Dermis microvascular lymphatic vessel endothelial cell (primary cell): ENCODE data around the gene GABRE. TPM values are rescaled to one million over a fixed set of nuclear protein-coding genes. Genes with fewer than 3 reads are reported as not detected.

Experiments used
- DNase-seq, 2 donors: peaks; one replicate each; pipeline versions ENCODE4 v3.0.0 to v3.0.0-alpha.2; 2010; ENCODE audit warnings: low read depth in 2 of 2
- total RNA-seq: library from RNA; depleted of rRNA; stranded (reverse); fragments of >200 nt; gene quantifications from 2 replicates; pipeline ENCODE4 v1.2.1, GENCODE V29; 2014

GABRE gene
- 12.1 and 36.3 TPM in 2 replicates for total RNA-seq

- DNase-seq = peak in 1 of 2 donors; percentile 74
Measured at GRCh38 chrX:151974336-151975227, at the start of gene GABRE. TSS of gene GABRE (minus strand) at chrX:151974676. CDS start at chrX:151974625, 51 bp downstream.

DNA sequence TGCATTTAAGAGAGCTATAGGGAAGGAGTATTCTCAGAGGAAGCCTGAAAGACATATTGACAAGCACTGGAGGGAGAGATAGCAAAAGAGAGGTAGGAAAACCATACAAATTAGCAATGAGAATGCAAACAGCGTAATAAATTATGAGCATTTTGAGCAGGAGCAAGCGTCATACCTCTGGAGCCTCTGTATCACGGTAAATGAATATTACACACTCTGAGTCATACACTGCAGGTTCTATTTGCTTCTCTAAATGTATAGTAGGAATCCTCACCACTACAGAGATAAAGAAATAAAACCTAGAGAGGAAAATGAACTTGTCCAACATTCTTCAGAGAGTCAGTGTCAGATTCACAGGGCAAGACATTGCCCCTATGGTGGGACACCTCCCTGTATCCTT is 46.4 kb upstream of the GABRE start:
- no peak for DNase-seq

DNA sequence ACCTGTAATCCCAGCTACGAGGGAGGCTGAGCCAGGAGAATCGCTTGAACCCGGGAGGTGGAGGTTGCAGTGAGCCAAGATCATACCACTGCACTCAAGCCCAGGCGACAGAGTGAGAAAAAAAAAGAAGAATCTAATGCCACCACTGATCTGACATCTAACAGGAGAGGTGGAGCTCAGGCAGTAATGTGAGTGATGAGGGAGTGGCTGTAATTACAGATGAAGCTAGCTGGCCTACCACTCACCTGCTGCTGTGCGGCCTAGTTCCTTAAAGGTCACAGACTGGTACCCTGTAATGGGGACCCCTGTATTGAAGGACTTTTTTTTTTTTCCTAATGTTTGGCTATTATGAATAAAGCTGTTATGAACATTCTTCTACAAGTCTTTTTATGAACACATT is 25.3 kb upstream of the GABRE start:
- no peak for DNase-seq

GRCh38 chrX:151997539-151997938 is 23.1 kb upstream of the GABRE start:
- no peak for DNase-seq

- DNase-seq = no peak
Measured at GRCh38 chrX:151996347-151996746, 21.9 kb upstream of the GABRE start.

DNA sequence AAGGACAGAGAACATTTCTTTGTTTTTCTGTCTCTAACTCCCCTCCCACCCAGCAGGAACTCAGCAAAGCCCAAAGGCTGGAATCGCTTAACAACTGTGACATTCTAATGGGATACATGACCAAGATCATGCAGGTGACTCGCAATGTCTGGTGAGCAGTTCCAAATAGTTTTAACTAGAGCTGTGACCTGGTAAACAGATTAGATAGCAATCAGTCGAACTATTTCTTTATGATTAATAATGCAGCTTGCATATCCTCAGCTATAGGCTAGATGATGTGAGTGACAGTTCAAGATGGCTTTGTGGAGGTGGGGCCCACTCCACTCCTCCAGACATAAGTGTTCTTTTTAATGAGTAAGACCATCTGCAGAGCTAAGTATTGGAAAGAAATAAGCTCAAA is 20.0 kb upstream of the GABRE start:
- no peak for DNase-seq

DNA sequence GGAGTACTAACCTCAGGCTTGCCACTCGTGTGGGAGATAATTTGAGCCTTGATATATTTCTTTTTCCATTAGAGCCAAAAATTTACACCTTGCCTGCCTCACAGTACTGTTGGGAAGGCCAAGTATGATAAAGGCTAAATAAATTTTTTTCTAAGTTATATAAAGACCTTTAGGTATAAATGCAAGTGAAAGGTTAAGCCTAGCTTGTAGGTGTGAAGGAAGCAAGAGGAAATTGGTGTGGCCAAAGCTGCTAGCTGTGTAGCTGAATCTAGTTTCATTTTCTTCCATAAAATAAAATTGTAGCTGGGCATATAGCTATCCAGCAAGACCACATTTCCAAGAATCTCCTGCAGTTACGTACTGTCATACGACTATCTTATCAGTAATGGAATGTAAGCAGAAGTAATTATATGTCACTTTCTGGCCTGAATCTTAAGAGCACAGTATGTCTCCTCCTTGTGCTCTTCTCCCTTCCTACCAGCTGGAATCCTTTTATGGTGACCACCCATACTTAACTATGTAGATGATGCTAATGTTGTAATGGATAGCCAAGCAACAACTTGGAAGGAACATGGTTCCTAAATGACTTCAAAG is 14.3 kb upstream of the GABRE start:
- no peak for DNase-seq

GRCh38 chrX:151987108-151987507 is 12.6 kb upstream of the GABRE start:
- peak in 1 of 2 donors; percentile 19 for DNase-seq

- peak in 1 of 2 donors; percentile 70 for DNase-seq
Measured at GRCh38 chrX:151985955-151986354, 11.5 kb upstream of the GABRE start.

- no peak for DNase-seq
Measured at GRCh38 chrX:151985531-151985930, 11.1 kb upstream of the GABRE start.

GRCh38 chrX:151984902-151985301 is 10.4 kb upstream of the GABRE start:
- DNase-seq = no peak

DNA sequence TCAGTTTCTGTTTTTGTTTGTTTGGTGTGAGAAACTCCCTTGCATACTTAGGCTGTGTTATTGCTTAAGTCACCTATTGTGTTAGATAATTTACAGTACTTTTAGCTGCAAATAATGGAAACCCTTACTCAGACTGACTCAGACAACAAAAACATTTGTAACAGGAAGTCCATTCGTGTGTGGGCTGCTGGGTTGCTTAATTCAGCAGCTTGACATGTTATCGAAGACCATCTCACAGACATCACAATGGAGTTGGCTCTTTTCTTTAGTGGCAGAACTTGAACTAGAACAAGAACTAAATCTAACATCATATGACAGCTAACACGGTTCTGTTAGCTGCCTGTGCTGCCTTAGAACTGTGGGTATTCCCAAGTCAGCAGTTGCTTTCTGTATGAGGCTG is 9.9 kb upstream of the GABRE start:
- DNase-seq = peak; percentile 61 to 94

DNA sequence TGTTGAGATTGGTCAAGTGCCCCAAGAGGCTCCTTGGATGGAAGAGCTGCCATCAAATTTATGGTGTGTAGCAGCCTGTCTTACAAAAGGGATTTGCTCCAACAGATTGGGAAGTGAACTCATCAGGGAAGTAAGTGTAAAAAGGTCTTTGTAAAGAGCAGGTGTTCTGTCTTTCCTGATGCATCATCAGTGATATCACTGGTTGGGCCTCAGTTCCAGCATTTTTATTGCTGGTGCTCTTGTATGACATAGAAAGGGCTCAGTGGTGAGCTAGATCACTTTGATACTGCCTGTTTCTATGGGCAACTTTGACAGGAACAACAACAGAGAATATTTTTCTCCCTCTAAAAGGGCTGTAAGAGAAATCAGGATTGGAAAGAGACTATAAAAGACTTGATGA is 8.7 kb upstream of the GABRE start:
- DNase-seq = peak in 1 of 2 donors; percentile 64

DNA sequence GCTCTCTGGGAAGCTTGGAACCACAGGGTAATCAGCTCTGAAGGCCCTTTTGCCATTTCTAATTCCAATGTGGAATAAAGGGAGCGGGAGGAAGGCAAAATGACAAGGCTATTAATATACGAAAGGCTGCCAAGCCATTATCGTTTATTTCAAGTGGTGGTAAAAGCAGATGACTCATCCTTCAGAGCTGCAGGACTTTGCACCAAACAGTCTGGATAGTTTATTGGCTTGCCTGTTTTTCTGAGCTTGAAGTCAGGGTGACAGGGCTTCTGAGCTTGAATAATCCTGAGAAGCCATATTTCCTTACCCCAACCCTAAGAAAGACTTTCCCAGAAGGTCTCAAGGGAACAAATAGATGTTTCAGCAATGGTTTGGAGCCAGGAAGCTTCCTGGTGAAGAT is 7.7 kb upstream of the GABRE start:
- peak in 1 of 2 donors; percentile 78 for DNase-seq

- DNase-seq = no peak
Measured at GRCh38 chrX:151981129-151981528, 6.7 kb upstream of the GABRE start.

- DNase-seq = no peak
Measured at GRCh38 chrX:151977923-151978322, 3.4 kb upstream of the GABRE start.

GRCh38 chrX:151977009-151977408 is 2.5 kb upstream of the GABRE start:
- no peak for DNase-seq

DNA sequence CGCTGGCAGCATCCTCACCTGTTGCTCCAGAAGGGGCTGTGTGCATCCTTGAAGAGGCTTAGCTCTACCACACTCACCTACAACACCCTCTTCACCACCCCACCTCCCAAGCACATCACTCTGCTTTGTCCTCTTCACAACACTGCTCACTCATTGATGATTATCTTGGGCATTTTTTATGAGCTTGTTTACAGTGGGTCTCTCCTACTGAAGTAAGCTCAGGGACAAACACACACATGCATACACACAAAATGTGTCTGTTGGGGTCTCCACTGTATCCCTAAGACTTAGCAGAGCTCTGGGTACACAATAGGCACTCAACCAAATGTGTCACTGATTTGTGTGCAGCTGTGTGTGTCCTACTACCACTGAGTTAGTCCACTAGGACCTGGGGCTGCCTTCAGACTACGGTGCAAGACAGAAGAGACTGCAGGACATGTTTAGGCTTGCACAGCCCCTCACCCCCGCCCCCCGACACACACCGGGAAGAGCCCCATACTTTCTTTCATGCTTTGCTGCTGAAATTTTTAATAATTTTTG is 1.3 kb upstream of the GABRE start:
- DNase-seq = no peak

- no peak for DNase-seq
Measured at GRCh38 chrX:151975228-151975593, 735 bp upstream of the GABRE start.

DNA sequence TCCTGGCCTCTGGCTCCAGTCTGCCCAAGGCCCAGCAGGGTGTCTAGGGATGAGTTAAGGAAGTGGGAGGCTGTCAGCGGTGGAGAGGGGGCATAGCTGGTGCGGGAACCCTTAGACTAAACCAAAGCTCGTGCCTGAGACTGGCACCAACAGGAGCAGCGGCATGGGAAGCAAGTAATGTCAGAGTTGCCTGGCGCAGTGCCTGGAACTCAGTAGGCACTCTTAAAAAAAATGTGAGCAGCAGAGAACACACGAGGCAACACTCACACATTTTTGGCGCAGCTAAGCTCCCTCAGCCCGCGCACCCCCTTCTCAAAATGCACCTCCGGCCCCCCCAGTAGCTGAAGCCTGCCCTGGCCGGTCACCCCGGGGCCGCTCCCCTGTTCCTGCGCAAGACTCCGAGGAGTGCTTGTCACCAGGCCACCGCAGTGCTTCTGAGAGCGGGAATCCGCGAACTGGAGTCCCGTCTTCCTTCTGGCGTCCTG is 583 bp downstream of the GABRE start:
- peak in 1 of 2 donors; percentile 40 for DNase-seq

- DNase-seq = peak in 1 of 2 donors; percentile 14
Measured at GRCh38 chrX:151973060-151973661, 1.3 kb downstream of the GABRE start.

DNA sequence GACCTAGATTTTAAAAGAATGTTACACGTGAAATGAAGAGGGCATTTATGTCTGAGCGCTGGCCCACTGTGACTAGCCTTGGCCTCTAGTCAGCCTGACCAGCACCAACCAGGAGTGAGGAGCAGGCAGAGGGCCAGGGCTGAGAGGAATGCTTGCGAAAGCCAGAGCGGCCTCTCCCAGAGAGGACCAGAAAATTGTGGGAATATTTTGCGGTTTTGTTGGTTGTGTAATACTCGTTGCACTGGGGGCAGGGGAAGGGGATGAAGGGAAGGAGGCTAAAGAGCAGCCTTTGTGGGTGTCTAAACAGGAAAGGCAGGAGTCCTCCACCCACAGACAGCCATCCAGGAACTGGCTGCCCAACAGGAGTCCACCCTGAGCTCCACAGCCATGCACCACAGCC is 3.8 kb downstream of the GABRE start:
- peak in 1 of 2 donors; percentile 45 for DNase-seq
